ENCODE data around the gene DCUN1D3.
"Not testable (repeated sequence)": the region's sequence is repeated elsewhere in the genome, so short reads cannot be mapped to it uniquely, and the experiment has no call there.

DCUN1D3 gene

DNA sequence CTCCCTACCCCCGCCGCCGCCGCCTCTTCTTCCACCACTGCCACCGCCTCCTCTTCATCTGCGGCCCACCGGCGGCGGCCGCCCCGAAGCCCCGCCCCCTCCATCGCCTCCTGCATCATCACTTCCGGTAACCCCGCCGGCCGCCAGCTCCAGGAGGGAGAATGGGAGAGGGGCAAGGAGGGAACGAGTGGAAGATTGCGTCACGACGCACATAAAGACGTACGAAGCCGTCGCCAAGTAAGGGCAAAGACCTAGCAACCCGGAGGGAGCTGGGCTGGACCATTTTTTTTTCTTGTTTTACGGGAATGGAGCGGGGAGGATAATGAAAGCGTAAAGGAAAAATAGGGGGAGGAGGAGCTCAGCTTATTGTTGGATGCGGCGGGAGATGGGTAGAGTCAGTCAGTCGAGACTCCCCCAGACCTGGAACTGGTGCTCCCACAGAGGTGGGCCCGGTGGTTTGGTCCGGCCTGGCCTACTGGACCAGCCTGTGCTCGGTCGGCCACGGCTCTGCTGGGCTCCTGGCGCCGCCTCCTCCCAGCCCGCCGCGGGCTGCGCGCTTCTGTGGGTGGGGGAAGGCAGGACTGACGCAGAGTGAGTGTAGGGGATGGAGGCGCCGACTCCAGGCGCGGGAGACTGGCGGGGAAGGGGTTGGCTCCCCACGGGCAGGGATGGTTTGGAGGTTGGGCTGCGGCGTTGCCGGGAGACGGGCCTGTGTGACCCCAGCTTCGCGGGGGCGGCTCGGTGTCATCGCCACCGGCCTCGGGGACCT lies at the start of gene DCUN1D3, which contains the start of gene LYRM1:
Gene DCUN1D3, minus strand, starts transcription at position 60 of the 769 bp plus-strand sequence. CDS start 37,820 bp downstream, outside the sequence.
Gene LYRM1, plus strand, starts transcription at position 473 of the 769 bp plus-strand sequence. CDS start 14,785 bp downstream, outside the sequence.
- peak; percentile 90 for DNase-seq (ENCODE audit: low spot score)

- DNase-seq (ENCODE audit: low spot score): no peak
Observed at GRCh38 chr16:20949660-20950059, 49.5 kb upstream of the DCUN1D3 start.

DNA sequence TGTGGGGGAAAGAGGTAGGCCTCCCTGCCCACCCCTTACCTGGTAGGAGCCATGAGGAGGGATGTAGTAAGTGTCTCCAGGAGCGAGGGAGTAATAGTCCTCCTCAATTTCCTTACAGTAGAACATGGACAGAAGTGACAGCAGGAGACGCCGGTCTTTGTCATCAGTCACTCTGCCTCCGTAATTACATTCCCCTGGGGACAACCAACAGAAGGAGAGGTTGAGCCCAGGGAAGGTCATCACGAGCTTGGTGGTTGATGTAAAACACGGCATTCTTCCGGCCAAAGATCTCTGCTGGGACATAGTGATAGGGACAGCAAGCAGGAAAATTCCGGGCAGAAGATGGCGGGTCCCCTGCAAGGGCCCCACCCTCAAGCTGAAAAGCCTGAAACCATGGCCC lies 48.3 kb upstream of the DCUN1D3 start:
- no peak for DNase-seq (ENCODE audit: low spot score)

DNA sequence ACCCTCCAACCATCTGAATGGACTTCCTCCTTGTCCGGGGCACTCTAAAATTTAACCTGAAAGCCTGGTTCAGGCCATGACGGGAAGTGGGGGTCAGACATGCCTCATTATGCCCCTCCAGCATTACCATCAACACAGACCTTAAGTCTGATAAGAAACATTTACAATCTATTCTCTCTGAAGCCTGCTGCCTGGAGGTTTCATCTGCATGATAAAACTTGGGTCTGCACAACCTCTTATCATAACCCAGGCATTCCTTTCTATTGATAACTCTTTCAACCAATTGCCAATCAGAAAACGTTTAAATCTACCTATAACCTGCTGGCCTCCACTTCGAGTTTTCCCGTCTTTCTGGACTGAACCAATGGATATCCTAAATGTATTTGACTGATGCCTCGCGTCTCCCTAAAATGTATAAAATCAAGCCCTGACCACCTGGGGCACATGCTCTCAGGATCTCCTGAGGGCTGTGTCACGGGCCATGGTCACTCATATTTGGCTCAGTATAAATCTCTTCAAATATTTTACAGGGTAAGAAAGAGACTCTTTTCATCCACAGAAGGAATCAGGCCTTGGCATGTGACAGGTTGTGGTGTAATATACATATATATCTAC lies 46.0 kb upstream of the DCUN1D3 start:
- no peak for DNase-seq (ENCODE audit: low spot score)

GRCh38 chr16:20945575-20945875 lies 45.4 kb upstream of the DCUN1D3 start:
- DNase-seq (ENCODE audit: low spot score): not testable (repeated sequence)

DNA sequence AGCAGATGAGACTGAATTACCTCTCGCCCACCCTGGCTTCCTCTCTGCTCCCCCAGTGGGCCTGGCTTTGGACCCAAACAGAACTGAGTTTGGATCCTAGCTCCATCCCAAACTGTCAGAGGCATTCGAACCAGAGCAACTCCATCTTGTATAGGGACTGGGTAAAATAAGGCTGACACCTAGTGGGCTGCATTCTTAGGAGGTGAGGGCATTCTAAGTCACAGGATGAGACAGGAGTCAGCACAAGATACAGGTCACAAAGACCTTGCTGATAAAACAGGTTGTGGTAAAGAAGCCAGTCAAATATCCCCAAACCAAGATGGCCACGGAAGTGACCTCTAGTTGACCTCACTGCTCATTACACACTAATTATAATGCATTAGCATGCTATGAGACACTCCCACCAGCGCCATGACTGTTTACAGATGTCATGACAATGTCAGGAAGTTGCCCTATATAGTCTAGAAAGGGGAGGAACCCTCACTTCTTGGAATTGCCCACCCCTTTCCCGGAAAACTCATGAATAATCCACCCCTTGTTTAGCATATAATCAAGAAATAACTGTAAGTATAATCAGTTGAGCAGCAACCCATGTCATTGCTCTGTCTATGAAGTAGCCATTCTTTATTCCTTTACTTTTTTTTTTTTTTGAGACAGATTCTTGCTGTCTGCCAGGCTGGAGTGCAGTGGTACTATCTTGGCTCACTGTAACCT lies 44.9 kb upstream of the DCUN1D3 start:
- no peak for DNase-seq (ENCODE audit: low spot score)

- no peak for DNase-seq (ENCODE audit: low spot score)
Observed at GRCh38 chr16:20942256-20942655, 42.1 kb upstream of the DCUN1D3 start.

- no peak for DNase-seq (ENCODE audit: low spot score)
Observed at GRCh38 chr16:20941636-20941926, 41.4 kb upstream of the DCUN1D3 start.

GRCh38 chr16:20940871-20941635 lies 40.9 kb upstream of the DCUN1D3 start:
- DNase-seq (ENCODE audit: low spot score): no peak

DNA sequence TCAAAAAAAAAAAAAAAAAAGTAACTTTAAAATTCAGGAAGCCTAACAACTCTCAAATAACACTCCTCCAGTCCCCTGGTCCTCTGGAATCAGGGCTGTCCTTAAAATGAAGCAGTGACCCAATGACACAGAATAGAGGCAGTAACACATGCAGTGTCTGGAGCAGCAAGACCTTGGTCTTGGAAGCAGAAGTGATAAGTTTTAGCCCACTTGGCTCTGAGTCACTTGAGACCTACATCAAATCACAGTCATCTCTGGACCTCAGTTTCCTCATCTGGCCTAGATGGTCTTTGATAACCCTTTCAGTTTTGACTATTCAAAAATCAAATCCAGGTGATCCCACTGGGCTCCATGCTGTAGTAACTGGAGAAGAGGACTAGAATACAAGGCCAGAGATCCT lies 39.5 kb upstream of the DCUN1D3 start:
- no peak for DNase-seq (ENCODE audit: low spot score)

- no peak for DNase-seq (ENCODE audit: low spot score)
Observed at GRCh38 chr16:20938426-20938825, 38.3 kb upstream of the DCUN1D3 start.

GRCh38 chr16:20937736-20938135 lies 37.6 kb upstream of the DCUN1D3 start:
- DNase-seq (ENCODE audit: low spot score): no peak

DNA sequence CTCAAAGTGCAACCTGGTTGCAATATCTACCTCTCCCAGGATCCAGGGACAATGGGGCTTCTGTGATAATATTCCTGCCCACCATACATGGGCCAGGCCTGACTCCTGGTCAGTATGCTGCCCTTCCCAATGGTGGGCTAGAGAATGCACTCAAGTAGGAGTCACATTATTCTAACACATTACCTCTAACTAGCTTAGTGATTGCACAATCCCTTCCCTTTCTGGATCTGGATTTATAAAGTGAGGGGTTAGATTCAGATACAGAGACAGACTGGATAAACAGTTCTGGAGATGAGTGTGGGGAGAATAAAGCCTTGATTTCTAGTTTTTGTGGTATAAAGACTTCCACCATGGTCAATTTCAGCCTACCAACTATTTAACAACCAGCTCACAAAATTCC lies 33.4 kb upstream of the DCUN1D3 start:
- DNase-seq (ENCODE audit: low spot score): no peak

DNA sequence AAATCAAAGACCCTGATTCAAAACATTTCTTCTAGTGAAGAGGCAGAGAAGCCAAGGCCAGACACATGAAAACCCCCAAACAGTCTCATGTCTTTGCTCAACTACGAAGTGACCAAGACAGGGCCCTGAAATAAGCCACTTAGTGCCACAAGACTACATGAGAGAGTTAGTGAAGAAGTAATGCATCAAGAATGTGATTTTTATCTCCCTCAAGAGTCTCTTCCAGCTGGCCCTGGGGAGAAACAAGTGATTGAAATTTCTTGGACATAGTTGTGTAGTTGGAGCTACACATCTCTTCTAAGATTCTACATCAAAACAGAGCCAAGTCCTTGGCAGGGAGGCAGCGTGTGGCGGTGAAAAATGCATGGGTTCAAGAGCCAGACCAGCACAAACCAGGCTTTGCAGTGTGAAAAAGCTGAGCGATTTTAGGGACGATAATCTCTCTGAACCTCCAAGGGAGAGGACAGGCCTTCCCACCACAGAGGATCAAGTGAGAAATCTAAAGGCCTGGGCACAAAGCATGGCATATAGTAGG lies 31.0 kb upstream of the DCUN1D3 start:
- no peak for DNase-seq (ENCODE audit: low spot score)

DNA sequence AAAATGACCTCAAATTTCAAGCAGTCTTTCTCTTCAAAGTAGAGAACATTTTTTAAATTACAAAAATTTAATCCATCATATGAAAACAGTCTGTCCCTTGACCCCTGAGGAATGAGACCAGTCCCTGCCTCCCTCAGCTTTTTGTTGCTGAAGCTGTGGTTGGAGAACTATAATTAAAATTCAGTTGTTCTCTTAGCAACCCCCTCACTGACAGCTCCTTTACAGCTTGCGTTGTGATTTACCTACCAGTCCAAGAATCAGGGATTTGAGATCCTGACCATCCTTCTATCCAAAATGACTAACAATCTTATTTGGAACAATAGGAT lies 30.2 kb upstream of the DCUN1D3 start:
- DNase-seq (ENCODE audit: low spot score): no peak

DNA sequence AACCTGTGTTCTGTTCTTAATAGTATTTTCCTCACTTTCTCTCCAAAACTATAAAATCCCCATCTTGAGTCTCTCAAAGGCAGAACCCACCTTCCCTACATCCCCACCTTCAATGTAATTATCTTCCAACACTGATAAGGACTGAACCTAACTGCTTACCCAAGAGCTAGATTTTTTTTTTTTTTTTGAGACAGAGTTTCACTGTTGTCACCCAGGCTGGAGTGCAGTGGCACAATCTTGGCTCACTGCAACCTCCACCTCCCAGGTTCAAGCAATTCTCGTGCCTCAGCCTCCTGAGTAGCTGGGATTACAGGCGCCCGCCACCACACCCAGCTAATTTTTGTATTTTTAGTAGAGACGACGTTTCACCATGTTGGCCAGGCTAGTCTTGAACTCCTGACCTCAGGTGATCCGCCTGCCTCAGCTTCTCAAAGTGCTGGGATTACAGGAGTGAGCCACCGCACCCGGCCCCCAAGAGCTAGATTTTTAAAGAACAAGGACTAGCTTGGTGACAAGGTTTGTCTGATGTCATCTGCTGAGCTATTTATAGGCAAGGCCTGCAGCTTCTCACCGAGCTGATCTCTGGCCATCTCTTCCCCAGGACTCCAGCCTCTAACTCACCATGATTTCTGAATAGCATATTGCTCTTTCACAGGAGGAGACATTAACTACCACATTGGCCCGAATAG lies 29.7 kb upstream of the DCUN1D3 start:
- DNase-seq (ENCODE audit: low spot score): not testable (repeated sequence)

GRCh38 chr16:20928774-20929411 lies 28.7 kb upstream of the DCUN1D3 start:
- DNase-seq (ENCODE audit: low spot score): no peak

GRCh38 chr16:20925751-20926150 lies 25.6 kb upstream of the DCUN1D3 start:
- no peak for DNase-seq (ENCODE audit: low spot score)

DNA sequence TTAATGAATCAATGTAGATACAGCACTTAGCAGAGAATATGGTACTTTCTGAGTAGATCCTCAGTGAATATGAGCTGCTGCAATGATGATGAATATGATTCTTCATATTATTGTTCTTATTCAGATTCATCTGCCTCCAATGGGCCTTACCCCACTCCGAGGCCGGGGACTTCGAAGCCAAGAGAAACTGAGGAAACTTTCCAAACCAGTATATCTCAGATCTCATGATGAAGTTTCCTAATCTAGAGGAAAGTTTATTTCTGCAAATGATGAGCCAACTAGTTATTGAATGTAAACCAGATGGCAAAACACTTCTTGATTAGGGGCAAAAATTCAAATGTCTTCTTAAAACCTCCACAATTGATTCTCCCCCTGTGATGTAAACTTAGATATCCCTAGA lies 23.7 kb upstream of the DCUN1D3 start:
- no peak for DNase-seq (ENCODE audit: low spot score)

- no peak for DNase-seq (ENCODE audit: low spot score)
Observed at GRCh38 chr16:20920799-20921198, 20.6 kb upstream of the DCUN1D3 start.

DNA sequence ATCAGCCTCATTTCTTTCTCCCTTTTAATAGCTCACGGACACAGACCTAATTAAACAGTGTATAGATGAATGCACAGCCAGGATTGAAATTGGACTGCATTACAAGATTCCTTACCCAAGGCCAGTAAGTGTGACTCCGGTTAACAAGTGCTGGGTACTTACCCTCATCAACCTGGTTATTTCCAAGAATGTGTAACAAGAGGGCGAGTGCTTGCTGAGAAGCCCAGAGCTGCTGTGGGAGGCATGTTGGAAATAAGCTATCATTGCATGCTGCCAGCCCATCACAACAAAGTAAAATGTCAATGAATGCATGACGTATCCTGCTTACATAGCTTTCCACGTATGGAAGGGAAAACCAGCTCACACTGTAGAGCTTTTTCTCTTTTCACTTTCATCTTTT lies 19.9 kb upstream of the DCUN1D3 start:
- no peak for DNase-seq (ENCODE audit: low spot score)

All from hematopoietic multipotent progenitor cell treated with erythropoietin and hydrocortisone succinate and interleukin-3 and kit ligand, for 15 days (in vitro differentiated cells).